HCT116 (cell line): ENCODE measurements around the gene PPP1R14B. TPM values are rescaled to one million over a fixed set of nuclear protein-coding genes. Genes with fewer than 3 reads are reported as not detected.

ENCODE experiments used
- ATAC-seq: fragments of 200-7000 bp; cut with Tn5 transposase; 2 replicates; pipeline ENCODE4 v1.9.1; 2020; ENCODE audit warnings: mild to moderate bottlenecking, moderate library complexity
- BruUV-seq: library from RNA; stranded (reverse); fragments of 400-500 nt; replicated peaks from 2 replicates; lab custom pipeline; 2021; lab: Mats Ljungman, UMichigan
- CTCF ChIA-PET: fragments of 300-600 bp; sonication (Branson Sonifier 250); formaldehyde crosslinking; loops from one replicate; lab custom pipeline; 2021; ENCODE audit warnings: antibody characterized with exemption; lab: Charles Lee
- POLR2A ChIA-PET: fragments of 300-600, 350-600 bp; sonication (Branson Sonifier 250); formaldehyde crosslinking; loops from one replicate; lab custom pipeline; 2021; ENCODE audit warnings: antibody characterized with exemption; lab: Charles Lee
- RAD21 ChIA-PET, 2 experiments: fragments of 300-600 bp; sonication (Branson Sonifier 250); formaldehyde crosslinking; loops; one replicate each; lab custom pipeline; 2023; ENCODE audit warnings: low total read pairs in 2 of 2; ENCODE audit not compliant: uncharacterized antibody in 2 of 2, unreplicated experiment in 2 of 2, low non-redundant PET in 1 of 2; lab: Charles Lee
- DNase-seq: peaks from one replicate; pipeline ENCODE4 v3.0.0-alpha.2; 2010; ENCODE audit warnings: low read depth, low spot score
- H2AFZ ChIP-seq: fragments of 200-600 bp; shearing (Covaris generic), sonication (generic); 2 replicates; pipeline ENCODE4 v1.6.1; 2017; ENCODE audit warnings: low read depth, mixed run types, mixed read lengths, antibody characterized with exemption, low read length; ENCODE audit not compliant: poor library complexity, severe bottlenecking
- H3K27ac ChIP-seq: 2 replicates; pipeline ENCODE4 v1.5.1; 2012; ENCODE audit warnings: low read depth, low read length
- H3K27me3 ChIP-seq: fragments of 200-600 bp; sonication (generic); 2 replicates; pipeline ENCODE4 v1.6.1; 2016; ENCODE audit warnings: mixed run types, low read length, mixed read lengths; ENCODE audit not compliant: insufficient read depth
- H3K36me3 ChIP-seq, 2 experiments: fragments of 200-500 bp in 1 of 2; fragments of 200-600 bp in 1 of 2; sonication (Bioruptor generic) in 1 of 2; sonication (generic) in 1 of 2; 2 replicates each; pipeline versions ENCODE4 v1.5.1 to v1.6.1; 2014 to 2016; ENCODE audit warnings: low read length in 2 of 2, inconsistent platforms in 1 of 2, mixed read lengths in 1 of 2, mixed run types in 1 of 2; ENCODE audit not compliant: insufficient read depth in 2 of 2, control insufficient read depth in 1 of 2
- H3K4me1 ChIP-seq, 2 experiments: fragments of 200-600 bp in 1 of 2; sonication (generic) in 1 of 2; 2 replicates each; pipeline versions ENCODE4 v1.5.1 to v1.6.1; 2012 to 2017; ENCODE audit warnings: low read length in 2 of 2, inconsistent platforms in 1 of 2, mild to moderate bottlenecking in 1 of 2, mixed read lengths in 1 of 2, mixed run types in 1 of 2, moderate library complexity in 1 of 2; ENCODE audit not compliant: insufficient read depth in 2 of 2, control insufficient read depth in 1 of 2
- H3K4me2 ChIP-seq: fragments of 200-600 bp; sonication (generic); 2 replicates; pipeline ENCODE4 v1.6.1; 2017; ENCODE audit warnings: mixed run types, low read length, mixed read lengths
- H3K4me3 ChIP-seq, 2 experiments: fragments of 200-600 bp in 1 of 2; sonication (generic) in 1 of 2; replicated peaks in 1 of 2; 2 replicates each; pipeline ENCODE4 v1.5.1; 2011 to 2016; ENCODE audit warnings: low read length in 2 of 2, control low read depth in 1 of 2, low read depth in 1 of 2, mild to moderate bottlenecking in 1 of 2, mixed read lengths in 1 of 2, mixed run types in 1 of 2
- H3K79me2 ChIP-seq: fragments of 200-600 bp; sonication (generic); 2 replicates; pipeline ENCODE4 v1.6.1; 2017; ENCODE audit warnings: mild to moderate bottlenecking, mixed run types, low read length, moderate library complexity, mixed read lengths; ENCODE audit not compliant: insufficient read depth
- H3K9ac ChIP-seq: fragments of 200-600 bp; sonication (generic); 2 replicates; pipeline ENCODE4 v1.6.1; 2016; ENCODE audit warnings: low read length, mixed read lengths
- H3K9me2 ChIP-seq: fragments of 200-600 bp; sonication (generic), shearing (Covaris generic); 2 replicates; pipeline ENCODE4 v1.6.1; 2017; ENCODE audit warnings: mixed run types, mild to moderate bottlenecking, moderate library complexity; ENCODE audit not compliant: insufficient read depth
- H3K9me3 ChIP-seq, 2 experiments: fragments of 200-500 bp in 1 of 2; fragments of 200-600 bp in 1 of 2; sonication (Bioruptor generic) in 1 of 2; sonication (generic) in 1 of 2; 2 replicates each; pipeline ENCODE4 v1.6.1; 2014 to 2017; ENCODE audit warnings: low read length in 2 of 2, mixed read lengths in 2 of 2, inconsistent platforms in 1 of 2, low read depth in 1 of 2, mild to moderate bottlenecking in 1 of 2, mixed run types in 1 of 2, moderate library complexity in 1 of 2; ENCODE audit not compliant: control insufficient read depth in 1 of 2, insufficient read depth in 1 of 2
- H4K20me1 ChIP-seq: fragments of 200-600 bp; sonication (generic), shearing (Covaris generic); 2 replicates; pipeline ENCODE4 v1.6.1; 2017; ENCODE audit warnings: mixed run types, mild to moderate bottlenecking, moderate library complexity; ENCODE audit not compliant: insufficient read depth
- CEBPB ChIP-seq: IDR thresholded peaks from 2 replicates; pipeline ENCODE4 v1.6.1; 2012; ENCODE audit warnings: low read depth
- EGR1 ChIP-seq: IDR thresholded peaks from 2 replicates; pipeline ENCODE4 v1.6.1; 2012; ENCODE audit warnings: low read depth
- ELF1 ChIP-seq: IDR thresholded peaks from 2 replicates; pipeline ENCODE4 v1.6.1; 2012; ENCODE audit warnings: low read depth, borderline replicate concordance
- EZH2 ChIP-seq: fragments of 200-600 bp; sonication (generic); IDR thresholded peaks from 2 replicates; pipeline ENCODE4 v1.6.1; 2017; ENCODE audit warnings: antibody characterized with exemption, mixed run types
- EZH2phosphoT487 ChIP-seq: fragments of 200-600 bp; IDR thresholded peaks from 2 replicates; pipeline ENCODE4 v1.6.1; 2018; ENCODE audit warnings: antibody characterized with exemption, borderline replicate concordance
- FOSL1 ChIP-seq: IDR thresholded peaks from 2 replicates; pipeline ENCODE4 v1.6.1; 2012; ENCODE audit warnings: low read depth
- JUND ChIP-seq: IDR thresholded peaks from 2 replicates; pipeline ENCODE4 v1.6.1; 2012
- POLR2A ChIP-seq: IDR thresholded peaks from 2 replicates; pipeline ENCODE4 v1.7.0; 2011; ENCODE audit warnings: borderline replicate concordance; ENCODE audit not compliant: insufficient read depth, insufficient read length; ENCODE audit errors: extremely low read depth
- POLR2AphosphoS5 ChIP-seq: IDR thresholded peaks from 2 replicates; pipeline ENCODE4 v1.6.1; 2011; ENCODE audit warnings: mild to moderate bottlenecking, low read depth, low read length, moderate library complexity
- SIN3A ChIP-seq: IDR thresholded peaks from 2 replicates; pipeline ENCODE4 v1.6.1; 2012; ENCODE audit warnings: low read depth
- TCF7L2 ChIP-seq: IDR thresholded peaks from 2 replicates; pipeline ENCODE4 v1.7.0; 2011; ENCODE audit warnings: borderline replicate concordance, inconsistent platforms; ENCODE audit not compliant: insufficient read depth, insufficient read length; ENCODE audit errors: extremely low read depth
- ZNF274 ChIP-seq: fragments of 200-500 bp; sonication (Bioruptor generic); IDR thresholded peaks from 2 replicates; pipeline ENCODE4 v1.6.1; 2014; ENCODE audit warnings: mild to moderate bottlenecking, low read depth, low read length, inconsistent platforms
- intact Hi-C: fragments of 100-400 bp; cut with micrococcal nuclease; formaldehyde crosslinking; loops from 2 replicates; pipeline ENCODE4 v1.10.0; 2022
- total RNA-seq: library from RNA; stranded (reverse); gene quantifications from one replicate; pipeline ENCODE4 v1.2.1, GENCODE V29; 2021; ENCODE audit not compliant: unreplicated experiment

Gene PPP1R14B
- total RNA-seq, 1 experiment from 2014 or later: 332 TPM

- no peak for TF ChIP-seq CEBPB
- no peak for TF ChIP-seq EZH2
- no peak for TF ChIP-seq FOSL1
- no peak for TF ChIP-seq ELF1
- no peak for TF ChIP-seq EGR1
- no peak for TF ChIP-seq JUND
- no peak for TF ChIP-seq ZNF274
- TF ChIP-seq, all 23 proteins: peak for 0
- H3K27me3 ChIP-seq: no peaks in the 10 kb centered on the region
- no peaks in the 10 kb centered on the region for H3K9me2 ChIP-seq
- peaks cover 13 to 14% of the 10 kb centered on the region in 2 experiments; a peak in 3 of 4 replicates for H3K4me1 ChIP-seq
- ChIA-PET RAD21 (no interaction called here), POLR2A (no interaction called here), CTCF (interaction anchor here (1.4 kb wide), 1 partner anchor 14 kb away, joined by 4 read pairs; no protein-coding TSS in a partner anchor)
- no peaks in the 10 kb centered on the region for H3K9me3 ChIP-seq
- H2AFZ ChIP-seq: no peak overlapping the region
- ATAC-seq: no peak
- H3K36me3 ChIP-seq: peaks cover 15 to 46% of the 10 kb centered on the region in 2 experiments; a peak in 3 of 4 replicates
- intact Hi-C loops: no loop called here
- no peak overlapping the region for H3K27ac ChIP-seq
- H4K20me1 ChIP-seq: no peaks in the 10 kb centered on the region
- BruUV-seq: no TSS peak
- no peak for DNase-seq
- H3K4me2 ChIP-seq: no peak overlapping the region
- H3K79me2 ChIP-seq: peaks cover 2% of the 10 kb centered on the region; the same call in 1 of the 2 replicates
- no peak overlapping the region for H3K9ac ChIP-seq
- H3K4me3 ChIP-seq: no peak overlapping the region
Observed at GRCh38 chr11:64263947-64264317, 17.2 kb upstream of the PPP1R14B start.

DNA sequence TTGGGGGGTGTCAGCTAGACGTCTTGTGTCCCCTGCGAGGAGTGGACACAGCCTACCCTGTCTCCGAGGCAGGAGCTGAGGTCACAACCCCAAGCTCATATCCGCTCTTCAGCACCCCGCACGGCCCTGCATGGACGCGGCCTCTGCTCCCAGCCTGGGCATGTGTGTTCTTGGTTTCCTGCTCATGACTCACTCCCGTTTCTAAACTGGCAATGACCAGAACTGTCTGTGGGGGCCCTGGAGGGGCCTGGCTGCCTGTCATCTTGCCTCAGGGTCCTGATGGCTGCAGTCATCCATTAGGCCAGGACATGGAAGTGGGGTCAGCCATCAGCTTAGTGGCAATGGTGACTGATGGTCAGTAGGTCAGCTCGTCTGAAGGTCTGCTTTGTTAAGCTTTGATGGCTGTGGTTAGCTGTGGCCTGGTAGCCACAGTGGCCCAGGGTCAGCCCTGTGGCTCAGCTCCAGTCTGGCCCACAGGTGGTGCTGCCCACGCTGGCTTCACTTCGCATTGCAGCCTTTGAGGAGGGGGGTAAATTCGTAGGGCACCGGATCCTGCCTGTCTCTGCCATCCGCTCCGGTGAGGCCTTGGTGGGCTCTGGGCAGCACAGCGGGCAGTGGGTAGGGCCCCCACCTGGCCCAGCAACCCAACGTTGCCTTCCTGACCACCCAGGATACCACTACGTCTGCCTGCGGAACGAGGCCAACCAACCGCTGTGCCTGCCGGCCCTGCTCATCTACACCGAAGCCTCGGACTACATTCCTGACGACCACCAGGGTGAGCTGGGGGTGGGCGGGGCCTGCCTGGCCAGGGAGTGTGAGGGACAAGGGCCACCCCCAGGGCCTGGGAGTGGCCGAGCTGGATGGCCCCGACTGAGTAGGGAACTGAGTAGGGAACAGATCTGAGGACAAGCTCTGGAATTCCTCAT lies 16.5 kb upstream of the PPP1R14B start:
- Histone ChIP-seq H3K4me2 (no peak overlapping the region), H3K9me3 (no peaks in the 10 kb centered on the region)

More for the DNA sequence above, 16.5 kb upstream of the PPP1R14B start:
- intact Hi-C loops: no loop called here
- peaks cover 8 to 10% of the 10 kb centered on the region in 2 experiments; a peak in 3 of 4 replicates for H3K4me1 ChIP-seq
- H3K36me3 ChIP-seq: peaks cover 18 to 51% of the 10 kb centered on the region in 2 experiments; a peak in 3 of 4 replicates
- no peak overlapping the region; the same call in 1 of the 2 replicates for H3K27ac ChIP-seq
- no peak overlapping the region for H3K9ac ChIP-seq
- POLR2A ChIA-PET: interaction anchor here (1.3 kb wide), 1 partner anchor 11 kb away, joined by 5 read pairs; no protein-coding TSS in a partner anchor
- peaks cover 6% of the 10 kb centered on the region; the same call in 1 of the 2 replicates for H3K79me2 ChIP-seq
- H3K27me3 ChIP-seq: no peaks in the 10 kb centered on the region
- no peak for TF ChIP-seq SIN3A
- no peak for TF ChIP-seq EZH2phosphoT487
- TF ChIP-seq FOSL1: no peak
- TF ChIP-seq TCF7L2: no peak
- no peak for TF ChIP-seq ELF1
- TF ChIP-seq POLR2AphosphoS5: no peak
- no peak for TF ChIP-seq POLR2A
- TF ChIP-seq, all 23 proteins: peak for 0
- Histone ChIP-seq H3K9me2 (no peaks in the 10 kb centered on the region), H3K4me3 (no peak overlapping the region), H4K20me1 (no peaks in the 10 kb centered on the region), H2AFZ (no peak overlapping the region)
- ATAC-seq (no peak), DNase-seq (no peak)
- no TSS peak for BruUV-seq
- CTCF ChIA-PET: interaction anchor here (1.4 kb wide), 1 partner anchor 13 kb away, joined by 4 read pairs; no protein-coding TSS in a partner anchor
- RAD21 ChIA-PET: no interaction called here
